Psoas muscle (tissue), 8 donors: ENCODE data around the gene SPATA13. TPM values are rescaled to one million over a fixed set of nuclear protein-coding genes. Genes with fewer than 3 reads are reported as not detected.

Source experiments
- ATAC-seq, 4 donors: fragments of 200-7000 bp; cut with Tn5 transposase; one replicate each; pipeline ENCODE4 v1.9.1; 2020; ENCODE audit warnings: moderate library complexity in 3 of 4, mild to moderate bottlenecking in 2 of 4
- DNase-seq, 2 donors: peaks; one replicate each; pipeline ENCODE4 v3.0.0-alpha.2; 2020
- H3K27ac ChIP-seq: fragments of 200-600 bp; one replicate; pipeline ENCODE4 v1.8.0; 2022
- H3K27me3 ChIP-seq, 3 donors: fragments of 200-600 bp in 1 of 3; one replicate each; pipeline versions ENCODE4 v1.6.1 to v1.8.0; 2013 to 2022; ENCODE audit warnings: low read length in 2 of 3, mild to moderate bottlenecking in 2 of 3, moderate library complexity in 1 of 3; ENCODE audit not compliant: insufficient read depth in 3 of 3
- H3K36me3 ChIP-seq, 2 donors: fragments of 200-600 bp in 1 of 2; one replicate each; pipeline versions ENCODE4 v1.6.1 to v1.8.0; 2013 to 2022; ENCODE audit warnings: low read depth in 1 of 2, mild to moderate bottlenecking in 1 of 2, moderate library complexity in 1 of 2; ENCODE audit not compliant: insufficient read depth in 1 of 2
- H3K4me1 ChIP-seq: fragments of 200-600 bp; one replicate; pipeline ENCODE4 v1.8.0; 2022
- H3K4me3 ChIP-seq: fragments of 200-600 bp; one replicate; pipeline ENCODE4 v1.8.0; 2022; ENCODE audit warnings: mild to moderate bottlenecking
- H3K9me3 ChIP-seq: fragments of 200-600 bp; one replicate; pipeline ENCODE4 v1.8.0; 2022
- CTCF ChIP-seq: fragments of 200-600 bp; IDR thresholded peaks from one replicate; pipeline ENCODE4 v1.8.0; 2022; ENCODE audit warnings: antibody characterized with exemption
- WGBS, 3 donors: extraction: QIAGEN DNeasy Blood & Tissue Kit; methylation state at CpG; one replicate each; pipeline versions ENCODE4 v1.1.6 to v1.1.7; 2013; 5-methylcytosine and 5-hydroxymethylcytosine counted together
- intact Hi-C, 2 donors: fragments of 100-400 bp; cut with DNase I; formaldehyde crosslinking; loops; one replicate each; pipeline versions ENCODE4 v1.11.0 to v1.14.2; 2022
- polyA plus RNA-seq, 3 donors: library from polyadenylated mRNA; stranded (reverse); fragments of 200-250 nt; gene quantifications; one replicate each; pipeline ENCODE4 v1.2.3, GENCODE V29; 2013
- total RNA-seq, 4 donors: library from RNA; stranded (reverse); fragmentation: NEBNext Ultra II Directional in 2 of 4; extraction: Animal tissue kit (Norgen Biotek cat#: 25700) in 2 of 4; gene quantifications; one replicate each; pipeline versions ENCODE4 v1.2.1 to v1.2.4, GENCODE V29; 2021 to 2023
- donor health status: healthy with polysubstance abuse.
- donor health status: DM: no; HTN: no; CAD: no; lungs with moderate emphysema.
- donor health status: Bipolar disorder and iron deficiency.
- donor health status: healthy.
- donor health status: DM: yes; HTN: yes; CAD: no.
- donor health status: DM: no; HTN: no; CAD: no.
- donor health status: DM: no; HTN: no; CAD: no.
- donor health status: DM: yes; HTN: yes; CAD: no.

Gene SPATA13
- total and polyA plus RNA-seq, 7 donors: 0.87 to 5.8 (median 2.5) TPM

GRCh38 chr13:24338721-24339120 lies 178.2 kb downstream of the SPATA13 start:
- no peaks in the 10 kb centered on the region for H3K36me3 ChIP-seq
- intact Hi-C loops: no loop called here
- no peaks in the 10 kb centered on the region for H3K4me1 ChIP-seq
- H3K27me3 ChIP-seq: no peaks in the 10 kb centered on the region
- H3K9me3 ChIP-seq: no peaks in the 10 kb centered on the region
- no peak overlapping the region for H3K27ac ChIP-seq
- DNase-seq: no peak
- no peak overlapping the region for H3K4me3 ChIP-seq
- TF ChIP-seq CTCF: no peak
- no peak for ATAC-seq
- WGBS, 3 donors: 94 to 98% (median 95%) methylated on average over 33 to 36 of the region's 36 CpGs

- 61 to 75% (median 74%) methylated on average over 32 to 35 of the region's 35 CpGs for WGBS, 3 donors
- no peaks in the 10 kb centered on the region for H3K4me1 ChIP-seq
- no peak overlapping the region for H3K27ac ChIP-seq
- intact Hi-C loops: no loop called here
- no peaks in the 10 kb centered on the region for H3K36me3 ChIP-seq
- no peaks in the 10 kb centered on the region for H3K27me3 ChIP-seq
- no peak overlapping the region for H3K4me3 ChIP-seq
- no peaks in the 10 kb centered on the region for H3K9me3 ChIP-seq
- no peak for TF ChIP-seq CTCF
- DNase-seq (no peak), ATAC-seq (no peak)
Observed at GRCh38 chr13:24339937-24340607, 179.6 kb downstream of the SPATA13 start.

- Histone ChIP-seq H3K27me3 (no peaks in the 10 kb centered on the region), H3K27ac (no peak overlapping the region), H3K36me3 (no peaks in the 10 kb centered on the region), H3K9me3 (no peaks in the 10 kb centered on the region), H3K4me3 (no peak overlapping the region), H3K4me1 (no peaks in the 10 kb centered on the region)
- ATAC-seq: no peak
- no peak for TF ChIP-seq CTCF
- 86 to 94% (median 86%) methylated on average over 20 to 26 of the region's 26 CpGs for WGBS, 3 donors
- no peak for DNase-seq
- intact Hi-C loops: no loop called here
Observed at GRCh38 chr13:24340608-24340955, 180.1 kb downstream of the SPATA13 start.

GRCh38 chr13:24341439-24341838 lies 180.9 kb downstream of the SPATA13 start:
- no peak for TF ChIP-seq CTCF
- no peaks in the 10 kb centered on the region for H3K36me3 ChIP-seq
- no peaks in the 10 kb centered on the region for H3K27me3 ChIP-seq
- H3K9me3 ChIP-seq: no peaks in the 10 kb centered on the region
- H3K4me1 ChIP-seq: no peaks in the 10 kb centered on the region
- ATAC-seq (no peak), DNase-seq (no peak)
- no peak overlapping the region for H3K27ac ChIP-seq
- 72 to 79% (median 74%) methylated on average over 3 of the region's 3 CpGs for WGBS, 3 donors
- H3K4me3 ChIP-seq: no peak overlapping the region
- intact Hi-C loops: no loop called here

GRCh38 chr13:24348385-24348784 lies 187.9 kb downstream of the SPATA13 start:
- Histone ChIP-seq H3K36me3 (no peaks in the 10 kb centered on the region), H3K4me3 (no peak overlapping the region), H3K9me3 (no peaks in the 10 kb centered on the region), H3K4me1 (no peaks in the 10 kb centered on the region), H3K27me3 (no peaks in the 10 kb centered on the region), H3K27ac (no peak overlapping the region)
- ATAC-seq (no peak), DNase-seq (no peak)
- TF ChIP-seq CTCF: no peak
- WGBS, 3 donors: 87 to 89% (median 88%) methylated on average over 5 of the region's 5 CpGs
- intact Hi-C loops: no loop called here
